Measurements from ENCODE around the gene SSBP3. TPM values are rescaled to one million over a fixed set of nuclear protein-coding genes. Genes with fewer than 3 reads are reported as not detected.
"Not testable (repeated sequence)": the region's sequence is repeated elsewhere in the genome, so short reads cannot be mapped to it uniquely, and the experiment has no call there.

The SSBP3 gene
- polyA plus RNA-seq, 1 of the 3 experiments (the other 2 are of a cell fraction) = 26.2 TPM

DNA sequence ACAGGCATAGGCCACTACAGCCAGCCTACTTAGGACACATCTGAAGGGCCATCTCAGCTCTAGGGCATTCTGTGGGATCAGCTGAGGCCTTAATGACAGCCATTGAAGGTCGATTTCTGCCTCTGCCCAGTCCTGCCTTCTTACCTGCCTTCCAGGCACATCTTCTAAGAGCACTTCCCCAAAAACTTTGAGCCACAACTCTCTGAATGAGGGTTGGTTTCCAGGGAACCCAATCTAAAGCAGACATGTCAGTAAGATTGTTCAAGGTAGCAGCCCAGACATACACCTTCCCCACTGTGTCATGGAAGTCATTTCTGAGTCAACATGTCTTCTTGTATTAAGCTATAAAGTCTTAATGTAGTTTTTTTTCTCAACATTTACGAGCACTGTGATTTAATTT, 18.2 kb upstream of the SSBP3 start:
- Histone ChIP-seq H3K27me3 (ENCODE audit: insufficient read depth) (no peaks in the 10 kb centered on the region), H3K9ac (no peak overlapping the region), H3K4me1 (ENCODE audit: control insufficient read depth in 1 of 2, insufficient read depth in 2 of 2, low read depth in 1 of 2, low read length in 1 of 2) (no peaks in the 10 kb centered on the region; a peak in 1 of 4 replicates), H3K27ac (ENCODE audit: low read depth in 2 of 2, low read length in 1 of 2) (no peak overlapping the region), H3K4me2 (no peak overlapping the region), H3K9me3 (no peaks in the 10 kb centered on the region), H3K36me3 (replicated peaks in 1 of 2; ENCODE audit: control insufficient read depth in 1 of 2, insufficient read depth in 2 of 2, low read length in 1 of 2) (no peaks in the 10 kb centered on the region), H3K79me2 (ENCODE audit: insufficient read depth) (no peaks in the 10 kb centered on the region), H3K4me3 (ENCODE audit: low read depth in 2 of 2, low read length in 1 of 2) (no peak overlapping the region), H3K9me2 (no peaks in the 10 kb centered on the region), H3F3A (replicated peaks; ENCODE audit: insufficient read depth) (no peaks in the 10 kb centered on the region), H4K20me1 (ENCODE audit: insufficient read depth) (no peaks in the 10 kb centered on the region), H2AFZ (ENCODE audit: low read depth) (no peak overlapping the region)
- ChIA-PET CTCF (interaction anchor here (1.1 kb wide), 1 partner anchor 10 kb away, joined by 4 read pairs; no protein-coding TSS in a partner anchor), POLR2A (no interaction called here)
- 47% methylated on average over 2 of the region's 2 CpGs for WGBS (ENCODE audit: low lambda C conversion rate)
- TF ChIP-seq NRF1 (IDR thresholded peaks at IDR 0.05; ENCODE audit: low read depth, low read length) (no peak), CHD2 (IDR thresholded peaks at IDR 0.05; ENCODE audit: low read length, partially characterized antibody) (no peak), MEF2A (IDR thresholded peaks at IDR 0.05; ENCODE audit: borderline replicate concordance, low read depth) (no peak), TCF12 (IDR thresholded peaks at IDR 0.05) (no peak), GATA2 (CRISPR knock-in tag; IDR thresholded peaks at IDR 0.05) (no peak), RAD21 (IDR thresholded peaks at IDR 0.05; ENCODE audit: low read length) (no peak), GABPA (IDR thresholded peaks at IDR 0.05; ENCODE audit: low read depth) (no peak), YY1 (IDR thresholded peaks at IDR 0.05; ENCODE audit: low read depth) (no peak), SIN3A (IDR thresholded peaks at IDR 0.05; ENCODE audit: borderline replicate concordance, low read depth, low read length) (no peak), POLR2AphosphoS5 (IDR thresholded peaks at IDR 0.05; ENCODE audit: low read depth, low read length) (no peak), EP300 (IDR thresholded peaks at IDR 0.05; ENCODE audit: borderline replicate concordance in 1 of 2, low read depth in 1 of 2, low read length in 1 of 2) (no peak)
- TF ChIP-seq, protein P1, sequence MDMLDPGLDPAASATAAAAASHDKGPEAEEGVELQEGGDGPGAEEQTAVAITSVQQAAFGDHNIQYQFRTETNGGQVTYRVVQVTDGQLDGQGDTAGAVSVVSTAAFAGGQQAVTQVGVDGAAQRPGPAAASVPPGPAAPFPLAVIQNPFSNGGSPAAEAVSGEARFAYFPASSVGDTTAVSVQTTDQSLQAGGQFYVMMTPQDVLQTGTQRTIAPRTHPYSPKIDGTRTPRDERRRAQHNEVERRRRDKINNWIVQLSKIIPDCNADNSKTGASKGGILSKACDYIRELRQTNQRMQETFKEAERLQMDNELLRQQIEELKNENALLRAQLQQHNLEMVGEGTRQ (IDR thresholded peaks at IDR 0.05; ENCODE audit: borderline replicate concordance, low read depth, low read length) = no peak
- TF ChIP-seq, protein P2, sequence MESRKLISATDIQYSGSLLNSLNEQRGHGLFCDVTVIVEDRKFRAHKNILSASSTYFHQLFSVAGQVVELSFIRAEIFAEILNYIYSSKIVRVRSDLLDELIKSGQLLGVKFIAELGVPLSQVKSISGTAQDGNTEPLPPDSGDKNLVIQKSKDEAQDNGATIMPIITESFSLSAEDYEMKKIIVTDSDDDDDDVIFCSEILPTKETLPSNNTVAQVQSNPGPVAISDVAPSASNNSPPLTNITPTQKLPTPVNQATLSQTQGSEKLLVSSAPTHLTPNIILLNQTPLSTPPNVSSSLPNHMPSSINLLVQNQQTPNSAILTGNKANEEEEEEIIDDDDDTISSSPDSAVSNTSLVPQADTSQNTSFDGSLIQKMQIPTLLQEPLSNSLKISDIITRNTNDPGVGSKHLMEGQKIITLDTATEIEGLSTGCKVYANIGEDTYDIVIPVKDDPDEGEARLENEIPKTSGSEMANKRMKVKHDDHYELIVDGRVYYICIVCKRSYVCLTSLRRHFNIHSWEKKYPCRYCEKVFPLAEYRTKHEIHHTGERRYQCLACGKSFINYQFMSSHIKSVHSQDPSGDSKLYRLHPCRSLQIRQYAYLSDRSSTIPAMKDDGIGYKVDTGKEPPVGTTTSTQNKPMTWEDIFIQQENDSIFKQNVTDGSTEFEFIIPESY (IDR thresholded peaks at IDR 0.05; ENCODE audit: borderline replicate concordance, low read depth) = no peak
- TF ChIP-seq, protein P3, sequence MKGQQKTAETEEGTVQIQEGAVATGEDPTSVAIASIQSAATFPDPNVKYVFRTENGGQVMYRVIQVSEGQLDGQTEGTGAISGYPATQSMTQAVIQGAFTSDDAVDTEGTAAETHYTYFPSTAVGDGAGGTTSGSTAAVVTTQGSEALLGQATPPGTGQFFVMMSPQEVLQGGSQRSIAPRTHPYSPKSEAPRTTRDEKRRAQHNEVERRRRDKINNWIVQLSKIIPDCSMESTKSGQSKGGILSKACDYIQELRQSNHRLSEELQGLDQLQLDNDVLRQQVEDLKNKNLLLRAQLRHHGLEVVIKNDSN (IDR thresholded peaks at IDR 0.05; ENCODE audit: borderline replicate concordance, low read depth) = no peak
- no peak for DNase-seq

DNA sequence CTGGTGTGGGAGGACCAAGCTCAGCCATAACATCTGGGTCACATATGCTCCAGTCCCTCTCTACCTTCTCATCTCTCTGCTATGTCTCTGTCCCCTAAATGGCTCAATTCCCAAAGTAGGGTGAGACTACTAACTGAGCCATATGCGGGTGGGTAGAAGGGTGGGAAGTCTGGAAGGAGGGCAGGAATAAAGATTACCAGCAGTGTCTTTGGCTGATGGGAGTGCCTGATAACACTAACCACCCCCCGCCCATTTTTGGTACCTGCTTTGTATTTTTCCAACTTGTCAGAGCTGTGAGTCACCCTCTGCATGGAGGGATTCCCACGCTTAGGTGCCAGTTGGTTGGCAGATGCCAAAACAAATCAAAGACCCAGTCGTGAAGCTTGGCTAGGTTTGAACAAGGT, 14.9 kb upstream of the SSBP3 start:
- no peak for DNase-seq
- H3K4me2 ChIP-seq = no peak overlapping the region
- ChIA-PET POLR2A (no interaction called here), CTCF (interaction anchor here (0.9 kb wide), 1 partner anchor 41 kb away, joined by 3 read pairs; no protein-coding TSS in a partner anchor)
- H3K79me2 ChIP-seq (ENCODE audit: insufficient read depth) = no peaks in the 10 kb centered on the region
- H3K4me3 ChIP-seq (ENCODE audit: low read depth in 2 of 2, low read length in 1 of 2) = no peak overlapping the region
- TF ChIP-seq JUND (IDR thresholded peaks at IDR 0.05) (0 out of 2 replicates have a peak, but pooled peaks have one; percentile 6), TCF12 (IDR thresholded peaks at IDR 0.05) (peak; percentile 79), FOXJ3 (CRISPR knock-in tag; IDR thresholded peaks at IDR 0.05) (no peak), RCOR1 (IDR thresholded peaks at IDR 0.05; ENCODE audit: low read length) (no peak), MEF2A (IDR thresholded peaks at IDR 0.05; ENCODE audit: borderline replicate concordance, low read depth) (no peak)
- TF ChIP-seq, protein P4, sequence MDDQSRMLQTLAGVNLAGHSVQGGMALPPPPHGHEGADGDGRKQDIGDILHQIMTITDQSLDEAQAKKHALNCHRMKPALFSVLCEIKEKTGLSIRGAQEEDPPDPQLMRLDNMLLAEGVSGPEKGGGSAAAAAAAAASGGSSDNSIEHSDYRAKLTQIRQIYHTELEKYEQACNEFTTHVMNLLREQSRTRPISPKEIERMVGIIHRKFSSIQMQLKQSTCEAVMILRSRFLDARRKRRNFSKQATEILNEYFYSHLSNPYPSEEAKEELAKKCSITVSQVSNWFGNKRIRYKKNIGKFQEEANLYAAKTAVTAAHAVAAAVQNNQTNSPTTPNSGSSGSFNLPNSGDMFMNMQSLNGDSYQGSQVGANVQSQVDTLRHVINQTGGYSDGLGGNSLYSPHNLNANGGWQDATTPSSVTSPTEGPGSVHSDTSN (IDR thresholded peaks at IDR 0.05) = peak; percentile 38; the same call in 1 of the 2 replicates
- TF ChIP-seq, protein P5, sequence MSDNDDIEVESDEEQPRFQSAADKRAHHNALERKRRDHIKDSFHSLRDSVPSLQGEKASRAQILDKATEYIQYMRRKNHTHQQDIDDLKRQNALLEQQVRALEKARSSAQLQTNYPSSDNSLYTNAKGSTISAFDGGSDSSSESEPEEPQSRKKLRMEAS (IDR thresholded peaks at IDR 0.05; ENCODE audit: low read depth) = no peak
- H4K20me1 ChIP-seq (ENCODE audit: insufficient read depth) = no peaks in the 10 kb centered on the region
- H2AFZ ChIP-seq (ENCODE audit: low read depth) = no peak overlapping the region
- H3K27me3 ChIP-seq (ENCODE audit: insufficient read depth) = no peaks in the 10 kb centered on the region
- H3K4me1 ChIP-seq (ENCODE audit: control insufficient read depth in 1 of 2, insufficient read depth in 2 of 2, low read depth in 1 of 2, low read length in 1 of 2) = no peaks in the 10 kb centered on the region
- H3K9ac ChIP-seq = no peak overlapping the region
- H3K36me3 ChIP-seq (replicated peaks in 1 of 2; ENCODE audit: control insufficient read depth in 1 of 2, insufficient read depth in 2 of 2, low read length in 1 of 2) = no peaks in the 10 kb centered on the region
- no peaks in the 10 kb centered on the region for H3F3A ChIP-seq (replicated peaks; ENCODE audit: insufficient read depth)
- H3K9me2 ChIP-seq = no peaks in the 10 kb centered on the region
- no peak overlapping the region for H3K27ac ChIP-seq (ENCODE audit: low read depth in 2 of 2, low read length in 1 of 2)
- no peaks in the 10 kb centered on the region for H3K9me3 ChIP-seq
- WGBS (ENCODE audit: low lambda C conversion rate) = 35% methylated on average over 4 of the region's 4 CpGs

DNA sequence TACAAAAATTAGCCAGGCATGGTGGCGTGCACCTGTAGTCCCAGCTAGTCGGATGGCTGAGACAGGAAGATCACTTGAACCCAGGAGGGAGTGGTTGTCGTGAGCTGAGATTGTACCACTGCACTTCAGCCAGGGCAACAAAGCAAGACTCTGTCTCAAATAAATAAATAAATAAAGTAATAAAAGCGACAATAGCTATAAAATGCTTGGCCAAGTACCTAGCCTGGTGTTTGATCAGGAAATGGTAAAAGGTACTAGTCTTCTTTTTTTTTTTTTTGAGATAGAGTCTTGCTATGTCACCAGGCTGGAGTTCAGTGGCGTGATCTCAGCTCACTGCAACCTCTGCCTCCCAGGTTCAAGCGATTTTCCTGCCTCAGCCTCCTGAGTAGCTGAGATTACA, 12.4 kb upstream of the SSBP3 start:
- WGBS (ENCODE audit: low lambda C conversion rate) = 93% methylated on average over 6 of the region's 6 CpGs
- H3F3A ChIP-seq (replicated peaks; ENCODE audit: insufficient read depth); H3K27ac ChIP-seq (ENCODE audit: low read depth in 2 of 2, low read length in 1 of 2); H3K4me3 ChIP-seq (ENCODE audit: low read depth in 2 of 2, low read length in 1 of 2); DNase-seq; H3K9ac ChIP-seq; H3K4me2 ChIP-seq; H3K36me3 ChIP-seq (replicated peaks in 1 of 2; ENCODE audit: control insufficient read depth in 1 of 2, insufficient read depth in 2 of 2, low read length in 1 of 2); H3K4me1 ChIP-seq (ENCODE audit: control insufficient read depth in 1 of 2, insufficient read depth in 2 of 2, low read depth in 1 of 2, low read length in 1 of 2); H4K20me1 ChIP-seq (ENCODE audit: insufficient read depth); POLR2A ChIA-PET; H3K27me3 ChIP-seq (ENCODE audit: insufficient read depth); H3K9me3 ChIP-seq; H2AFZ ChIP-seq (ENCODE audit: low read depth); H3K79me2 ChIP-seq (ENCODE audit: insufficient read depth); H3K9me2 ChIP-seq: not testable (repeated sequence)
- CTCF ChIA-PET = interaction anchor here (0.6 kb wide), 1 partner anchor 46 kb away, joined by 4 read pairs; no protein-coding TSS in a partner anchor
